Measurements from ENCODE around the gene ZFPL1.

Gene ZFPL1

DNA sequence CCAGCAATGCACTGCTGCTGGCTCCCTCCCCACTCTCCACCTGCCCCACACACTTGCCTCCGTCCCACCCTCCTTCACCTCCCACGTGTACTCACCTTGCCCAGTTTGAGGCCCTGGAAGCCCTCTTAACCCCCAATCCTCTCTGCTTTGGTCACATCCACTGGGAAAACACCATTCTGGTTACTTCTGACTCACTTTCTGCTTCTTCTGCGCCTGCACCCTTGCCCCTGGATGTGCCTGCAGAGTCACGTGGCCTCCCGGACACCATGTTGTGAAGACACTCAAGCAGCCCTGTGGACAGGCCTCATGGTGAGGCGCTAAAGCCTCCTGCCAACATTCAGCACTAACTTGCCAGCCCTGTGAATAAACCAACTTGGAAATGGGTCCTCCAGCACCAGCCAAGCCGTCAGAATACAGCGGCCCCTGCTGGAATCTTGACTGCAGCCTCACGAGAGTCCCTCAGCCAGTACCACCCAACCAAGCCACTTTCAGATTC is 23.1 kb upstream of the ZFPL1 start:
- no peak for DNase-seq

DNA sequence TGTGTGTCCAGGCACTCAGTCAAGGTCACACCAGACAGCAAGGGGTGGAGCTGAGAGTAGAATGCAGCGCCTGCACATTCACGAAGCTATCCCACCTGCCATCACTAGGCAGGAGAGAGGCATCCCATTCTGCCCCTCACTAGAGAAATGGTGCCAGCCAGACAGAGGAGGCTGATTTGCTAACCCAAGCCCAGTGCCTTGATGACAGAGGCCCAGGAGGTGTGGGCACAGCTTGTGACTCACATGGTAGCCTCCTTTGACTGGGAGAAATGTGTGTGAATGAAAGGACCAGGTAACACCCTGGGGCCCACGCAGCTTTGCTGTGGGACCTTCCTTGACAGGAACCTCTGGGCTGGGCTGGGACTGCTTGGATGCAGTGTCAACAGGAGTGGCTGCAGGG is 20.5 kb upstream of the ZFPL1 start:
- DNase-seq: no peak

DNA sequence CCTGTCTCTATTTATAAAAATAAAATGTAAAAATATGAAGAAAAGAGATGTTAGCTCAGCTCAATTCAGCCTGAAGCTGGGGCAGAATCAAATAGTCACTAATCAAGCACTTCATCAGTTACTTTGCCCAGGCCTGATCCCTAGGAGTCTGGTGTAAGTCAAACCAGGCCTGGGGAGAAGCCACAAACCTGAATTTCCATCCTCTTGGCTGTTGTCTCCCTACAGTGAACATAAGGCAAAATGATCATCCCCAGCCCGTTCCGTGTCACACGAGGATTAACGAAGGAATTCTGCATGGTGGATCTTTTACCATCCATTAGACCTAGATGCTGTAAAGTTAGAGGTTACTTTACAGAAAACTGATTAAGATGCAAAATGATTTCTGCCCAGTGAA is 19.2 kb upstream of the ZFPL1 start:
- no peak for DNase-seq

DNA sequence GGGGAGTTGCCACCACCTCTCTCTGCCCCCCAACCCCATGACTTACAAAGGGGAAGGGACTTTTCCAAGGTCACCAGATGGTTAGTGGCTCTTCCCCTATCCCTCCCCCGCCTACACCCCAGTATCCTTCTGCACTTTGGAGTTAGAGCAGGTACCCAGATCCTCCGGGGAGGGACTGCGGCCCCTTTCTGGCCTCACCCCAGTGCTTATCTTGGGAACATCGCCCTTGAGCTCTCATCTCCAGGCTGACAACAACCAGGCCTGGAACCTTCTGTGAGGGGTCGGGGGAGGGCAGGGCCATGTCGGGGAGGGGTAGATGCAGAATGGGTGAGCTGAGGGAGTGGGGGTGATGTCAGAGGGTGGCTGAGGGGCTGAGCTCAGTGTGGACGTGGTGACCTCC is 18.2 kb upstream of the ZFPL1 start:
- DNase-seq: no peak

DNA sequence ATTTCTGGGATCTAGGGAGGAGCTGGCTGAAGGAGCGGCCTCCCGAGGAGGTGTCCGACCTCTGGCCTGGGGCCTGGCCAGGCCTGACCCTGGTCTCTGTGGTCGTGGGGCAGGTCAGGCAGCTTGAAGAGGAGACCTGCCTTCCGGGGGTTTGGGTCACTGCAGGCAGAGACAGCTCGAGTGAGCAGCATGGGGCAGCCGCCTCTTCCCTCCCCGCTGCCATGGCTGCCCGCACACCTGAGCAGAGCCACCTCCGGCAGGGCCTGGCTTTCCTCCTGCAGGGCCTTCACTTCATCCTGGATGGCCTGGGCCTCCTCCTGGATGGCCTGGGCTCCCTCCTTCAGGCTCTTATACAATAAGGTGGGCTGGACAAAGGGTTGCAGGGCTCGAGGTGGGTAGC is 17.7 kb upstream of the ZFPL1 start:
- no peak for DNase-seq

DNA sequence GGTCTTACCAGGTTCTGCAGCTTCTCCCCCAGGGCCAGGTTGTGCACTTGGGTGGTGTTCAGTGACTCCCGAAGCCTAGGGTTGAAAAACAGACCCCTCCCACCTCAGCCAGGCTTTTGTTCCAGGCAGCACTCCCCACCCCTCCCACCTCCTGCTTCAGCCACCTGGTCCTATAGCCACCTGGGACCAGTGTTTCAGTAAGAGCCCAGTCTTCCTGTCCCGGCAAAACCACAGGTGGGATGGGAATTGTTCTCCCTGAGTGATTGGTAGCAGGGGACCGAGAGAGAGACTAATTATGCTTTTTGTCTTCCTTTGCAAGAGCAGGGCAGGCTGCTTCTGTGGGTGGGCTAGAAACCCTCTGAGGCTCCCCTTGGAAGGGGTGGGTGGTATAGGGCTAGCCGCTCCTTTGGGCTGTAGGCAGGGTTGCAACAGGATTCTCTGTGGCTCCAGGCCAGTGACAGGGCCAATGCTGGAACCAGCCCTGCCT is 17.2 kb upstream of the ZFPL1 start:
- no peak for DNase-seq

DNA sequence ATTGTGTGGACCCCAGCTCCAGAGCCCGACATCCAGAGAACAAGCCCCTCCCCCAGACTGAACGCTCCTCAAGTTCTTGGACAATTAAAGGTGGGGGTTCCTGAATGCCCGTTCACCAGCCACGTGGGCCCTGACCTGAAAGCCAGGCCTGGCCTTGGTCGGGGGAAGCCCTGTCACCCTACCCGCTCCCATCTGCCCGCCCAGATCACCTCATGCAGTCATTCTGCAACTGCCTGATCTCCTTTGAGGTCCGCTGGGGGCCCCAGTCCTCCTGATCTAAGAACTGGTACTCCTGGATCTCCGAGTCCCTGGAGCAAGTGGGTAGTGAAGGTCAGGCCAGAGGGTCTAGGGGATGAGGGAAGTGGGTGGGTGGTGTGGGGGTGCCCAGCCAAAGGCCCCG is 16.6 kb upstream of the ZFPL1 start:
- DNase-seq: no peak

DNA sequence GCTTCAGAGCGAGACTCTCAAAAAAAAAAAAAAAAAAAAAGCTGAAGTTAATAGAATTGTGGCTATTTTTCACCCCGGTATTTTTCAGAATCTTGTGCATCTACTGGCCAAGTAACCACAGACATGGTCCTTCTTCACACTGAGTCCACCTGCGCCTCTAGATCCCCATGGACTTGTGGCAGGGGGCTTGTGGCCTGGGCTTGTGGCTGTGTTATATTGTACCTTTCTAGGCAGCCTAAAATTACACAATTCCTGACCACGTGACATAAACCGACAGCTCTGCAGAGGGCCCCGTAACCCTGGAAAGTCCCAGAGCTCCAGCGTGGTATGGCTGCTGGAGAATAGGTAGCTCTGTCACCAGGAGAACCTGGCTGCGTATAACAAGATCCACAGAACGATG is 14.8 kb upstream of the ZFPL1 start:
- no peak for DNase-seq

DNA sequence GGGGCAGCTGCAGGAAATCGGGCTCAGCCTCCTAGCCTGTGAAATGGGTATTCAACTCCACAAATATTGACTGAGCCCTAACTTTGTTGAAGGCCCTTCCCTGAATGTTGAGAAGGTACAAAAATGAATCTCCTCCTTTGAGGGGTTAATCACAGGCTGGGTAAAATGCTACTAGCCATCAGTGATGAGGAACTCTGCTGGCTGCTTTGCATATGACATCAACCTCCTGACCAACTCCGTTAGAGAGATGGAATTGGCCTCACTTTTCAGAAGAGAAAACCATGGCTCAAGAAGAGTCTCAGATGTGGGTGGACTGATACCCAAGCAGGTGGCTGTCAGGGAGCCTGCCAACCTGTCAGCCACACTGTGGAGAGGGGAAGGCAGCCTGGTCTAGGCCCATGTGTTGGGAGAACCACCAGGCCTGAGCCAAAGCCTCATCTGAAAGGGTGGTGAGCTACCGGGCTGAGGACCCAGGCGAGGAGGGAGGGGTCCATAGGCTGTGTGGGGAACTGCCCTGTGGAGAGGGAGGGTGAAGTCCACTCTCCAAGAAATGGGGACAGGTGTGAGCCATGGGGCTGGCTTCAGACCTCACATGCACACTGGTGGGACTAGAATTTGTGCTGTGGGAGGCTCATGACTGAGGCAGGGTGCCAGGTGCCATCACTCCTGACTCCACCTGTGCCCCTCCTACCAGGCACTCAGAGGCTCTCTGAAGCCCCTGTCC is 12.0 kb upstream of the ZFPL1 start:
- no peak for DNase-seq

DNA sequence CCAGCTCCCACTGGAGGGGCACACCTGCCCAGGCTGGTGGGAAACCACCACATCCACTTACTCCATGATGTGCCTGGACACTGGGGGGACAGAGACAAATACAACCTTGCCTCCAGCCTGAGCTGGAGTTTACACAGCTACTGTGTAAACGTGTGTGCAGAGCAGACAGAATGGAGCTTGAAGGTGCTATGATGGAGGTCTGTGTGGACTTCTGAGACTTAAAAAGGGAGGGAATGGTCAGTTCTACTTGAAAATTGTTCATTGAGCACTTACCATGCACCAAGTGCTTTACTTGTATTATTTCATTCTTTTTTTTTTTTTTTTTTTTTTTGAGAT is 11.4 kb upstream of the ZFPL1 start:
- DNase-seq: no peak

DNA sequence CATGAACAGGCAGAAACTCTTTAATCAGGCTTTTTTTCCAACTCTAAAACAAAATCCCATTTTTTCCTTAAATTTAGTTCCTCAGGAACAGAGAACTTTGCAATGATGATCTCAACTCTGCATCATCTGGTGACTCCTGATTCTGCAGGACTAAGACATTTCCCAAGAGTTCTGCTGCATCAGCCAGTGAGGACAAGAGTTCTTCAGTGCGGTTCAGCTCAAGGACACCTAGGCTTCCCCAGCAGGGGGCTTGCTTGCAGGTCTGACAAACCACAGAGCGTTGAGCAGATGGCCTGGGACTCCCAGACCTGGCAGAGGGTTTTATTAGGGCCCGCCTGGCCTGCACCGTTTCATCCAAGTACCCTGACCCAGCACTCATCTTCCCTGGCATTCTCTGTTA is 6.6 kb upstream of the ZFPL1 start:
- DNase-seq: no peak

DNA sequence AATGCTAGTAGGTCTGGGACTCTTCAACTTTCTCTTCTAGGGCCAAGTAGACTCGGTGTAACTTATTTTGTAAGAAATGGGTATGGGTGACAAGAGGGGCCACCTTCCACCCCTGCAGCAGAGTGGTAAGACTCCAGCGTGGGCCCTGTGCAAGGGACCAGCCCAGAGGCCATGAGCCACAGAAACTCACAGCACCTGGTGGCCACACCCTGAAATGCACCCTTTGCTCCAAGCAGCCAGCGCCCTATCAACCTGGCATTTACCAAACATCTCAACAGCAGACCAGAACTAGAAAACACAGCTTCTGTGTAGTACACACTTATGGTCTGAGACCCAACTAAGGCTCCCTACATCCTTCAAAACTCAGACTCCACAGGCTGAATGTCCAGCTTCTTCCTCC is 5.9 kb upstream of the ZFPL1 start:
- peak; percentile 13 for DNase-seq

DNA sequence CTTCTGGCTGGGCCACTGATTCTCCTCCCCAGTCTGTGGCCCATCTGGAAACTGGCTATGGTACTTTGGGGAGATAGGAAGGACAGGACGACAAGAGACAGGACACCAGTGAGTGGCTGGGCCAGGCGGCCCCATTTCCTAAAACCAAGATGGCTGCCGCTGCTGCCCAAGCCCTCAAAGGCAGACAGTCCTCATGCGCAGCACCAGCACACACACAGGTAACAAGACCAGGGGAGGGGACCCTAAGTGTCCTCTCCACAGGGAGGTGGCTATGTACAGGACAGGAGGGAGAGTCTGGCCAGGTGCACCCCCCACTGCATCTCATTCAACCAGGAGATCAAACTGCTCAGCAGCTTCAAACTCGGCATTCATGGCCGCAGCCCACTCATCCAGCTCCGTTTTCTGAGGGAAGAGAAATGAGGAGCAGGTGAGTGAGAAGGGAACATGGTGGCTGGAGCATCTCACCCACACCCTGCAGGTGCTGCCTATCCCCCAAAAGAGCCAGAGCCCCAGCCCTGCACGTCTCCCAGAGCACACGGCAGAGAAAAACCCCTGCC is 5.2 kb upstream of the ZFPL1 start:
- DNase-seq: no peak

DNA sequence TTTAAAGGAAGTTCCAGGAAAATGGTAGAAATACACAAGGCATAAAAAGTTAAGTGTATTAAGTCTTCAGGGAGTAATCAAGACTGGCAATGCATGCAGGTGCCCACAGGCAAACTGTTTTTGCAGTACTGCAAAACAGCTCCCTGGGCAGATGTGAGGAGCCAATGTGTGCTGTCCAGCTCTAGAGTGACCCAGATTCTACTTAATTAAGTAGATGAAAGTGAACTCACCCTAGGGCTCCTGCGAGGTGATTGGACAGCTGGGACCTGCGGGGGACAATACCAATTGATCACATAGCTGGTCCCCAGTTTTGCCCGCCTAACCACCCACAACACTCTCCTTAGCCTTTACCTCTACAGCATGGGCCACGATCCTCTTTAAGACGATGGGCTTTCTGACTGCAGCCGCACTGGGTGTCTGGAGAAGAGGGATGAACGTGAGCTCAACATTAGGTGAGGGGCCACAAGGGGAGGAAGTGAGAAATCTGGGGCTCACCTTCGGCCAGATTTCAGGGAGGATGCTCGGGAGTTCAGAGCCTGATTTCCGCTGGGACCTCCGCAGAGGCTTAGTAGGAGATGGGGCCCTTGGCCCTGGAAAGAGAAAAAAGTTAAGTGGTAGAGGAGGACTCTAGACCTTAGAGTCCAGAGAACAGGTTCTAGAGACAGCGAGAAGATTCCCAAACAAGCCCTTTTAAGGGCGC is 738 bp upstream of the ZFPL1 start:
- no peak for DNase-seq

DNA sequence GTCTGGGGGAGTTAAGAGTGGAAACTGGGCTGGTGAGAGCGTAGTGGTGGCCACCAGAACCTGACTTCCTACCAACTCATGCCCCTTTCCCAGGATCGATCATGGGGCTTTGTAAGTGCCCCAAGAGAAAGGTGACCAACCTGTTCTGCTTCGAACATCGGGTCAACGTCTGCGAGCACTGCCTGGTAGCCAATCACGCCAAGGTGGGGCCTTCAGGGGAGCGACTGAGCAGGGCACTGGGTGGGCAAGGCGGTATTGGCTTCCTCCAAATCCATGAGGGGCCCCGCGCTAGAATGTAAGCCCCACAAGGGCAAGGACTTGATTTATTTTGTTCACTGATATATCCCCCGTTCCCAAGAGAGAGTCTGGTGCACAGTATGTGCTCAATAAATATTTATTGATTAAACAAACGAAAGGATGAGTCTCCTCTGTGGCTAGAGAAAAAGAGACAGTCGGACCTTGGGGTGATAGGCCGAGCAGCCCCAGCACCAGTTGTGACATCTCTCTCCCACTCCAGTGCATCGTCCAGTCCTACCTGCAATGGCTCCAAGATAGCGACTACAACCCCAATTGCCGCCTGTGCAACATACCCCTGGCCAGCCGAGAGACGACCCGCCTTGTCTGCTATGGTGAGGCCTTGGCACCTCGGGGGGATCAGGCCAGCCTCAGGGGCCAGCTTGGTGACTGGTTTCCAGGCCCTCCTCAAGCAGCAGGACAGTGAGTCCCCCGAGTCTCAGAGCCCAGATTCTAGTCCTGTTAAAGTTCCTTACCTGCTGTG is 765 bp downstream of the ZFPL1 start:
- no peak for DNase-seq

DNA sequence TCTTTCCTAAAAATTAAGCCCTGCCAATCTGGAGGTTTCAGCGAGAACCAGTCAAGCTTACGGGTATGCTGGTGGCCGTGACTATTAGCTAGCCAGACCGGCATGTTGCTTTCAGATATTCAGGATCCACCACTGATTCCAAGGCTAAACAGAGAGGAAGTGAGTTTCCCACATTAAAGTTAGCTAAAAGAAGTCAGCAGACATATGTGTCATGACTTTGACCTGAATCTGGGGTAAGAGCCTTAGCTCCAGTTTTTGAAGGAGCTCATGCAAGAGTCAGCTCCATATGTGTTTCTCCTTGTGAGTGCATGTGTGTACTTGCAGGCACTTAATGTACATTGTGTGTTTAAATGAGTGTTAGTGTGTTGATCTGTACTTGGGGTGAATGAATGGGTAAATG is 1.4 kb downstream of the ZFPL1 start:
- DNase-seq: no peak

DNA sequence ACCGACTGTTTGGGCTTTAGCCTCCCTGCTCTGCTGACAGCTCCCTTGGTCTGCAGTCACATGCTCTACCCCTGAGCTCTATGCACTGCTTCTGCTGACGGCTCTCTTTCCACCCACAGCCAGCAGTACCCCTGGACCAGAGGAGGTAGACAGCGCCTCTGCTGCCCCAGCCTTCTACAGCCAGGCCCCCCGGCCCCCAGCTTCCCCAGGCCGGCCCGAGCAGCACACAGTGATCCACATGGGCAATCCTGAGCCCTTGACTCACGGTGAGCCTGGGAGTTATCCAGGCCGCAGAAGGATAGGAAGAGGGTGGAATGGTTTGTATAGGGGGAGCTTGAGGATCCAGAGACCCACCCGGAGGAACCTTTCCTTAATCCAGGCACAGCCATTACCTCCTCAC is 2.8 kb downstream of the ZFPL1 start:
- DNase-seq: no peak

DNA sequence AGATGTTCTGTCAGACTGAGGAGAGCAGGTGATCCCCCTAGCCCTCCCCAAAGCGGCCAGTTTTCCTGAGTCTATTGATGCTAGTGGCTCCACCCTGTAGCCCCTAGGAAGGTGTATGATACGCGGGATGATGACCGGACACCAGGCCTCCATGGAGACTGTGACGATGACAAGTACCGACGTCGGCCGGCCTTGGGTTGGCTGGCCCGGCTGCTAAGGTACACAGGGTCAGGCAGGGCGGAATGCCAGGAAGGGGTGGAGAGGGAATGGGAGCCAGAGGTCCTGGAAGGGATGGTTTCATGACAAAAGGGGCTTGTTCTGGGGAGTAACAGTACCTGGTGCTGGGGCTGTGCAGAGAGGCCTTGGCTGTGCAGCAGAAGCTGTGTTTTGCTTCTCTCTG is 3.2 kb downstream of the ZFPL1 start:
- DNase-seq: no peak

DNA sequence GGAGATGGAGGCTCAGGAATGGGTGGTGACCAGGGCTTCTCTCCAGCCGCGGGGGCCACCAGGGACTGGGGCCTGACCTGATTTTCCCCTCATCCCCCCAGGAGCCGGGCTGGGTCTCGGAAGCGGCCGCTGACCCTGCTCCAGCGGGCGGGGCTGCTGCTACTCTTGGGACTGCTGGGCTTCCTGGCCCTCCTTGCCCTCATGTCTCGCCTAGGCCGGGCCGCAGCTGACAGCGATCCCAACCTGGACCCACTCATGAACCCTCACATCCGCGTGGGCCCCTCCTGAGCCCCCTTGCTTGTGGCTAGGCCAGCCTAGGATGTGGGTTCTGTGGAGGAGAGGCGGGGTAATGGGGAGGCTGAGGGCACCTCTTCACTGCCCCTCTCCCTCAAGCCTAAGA is 3.8 kb downstream of the ZFPL1 start:
- DNase-seq: no peak

DNA sequence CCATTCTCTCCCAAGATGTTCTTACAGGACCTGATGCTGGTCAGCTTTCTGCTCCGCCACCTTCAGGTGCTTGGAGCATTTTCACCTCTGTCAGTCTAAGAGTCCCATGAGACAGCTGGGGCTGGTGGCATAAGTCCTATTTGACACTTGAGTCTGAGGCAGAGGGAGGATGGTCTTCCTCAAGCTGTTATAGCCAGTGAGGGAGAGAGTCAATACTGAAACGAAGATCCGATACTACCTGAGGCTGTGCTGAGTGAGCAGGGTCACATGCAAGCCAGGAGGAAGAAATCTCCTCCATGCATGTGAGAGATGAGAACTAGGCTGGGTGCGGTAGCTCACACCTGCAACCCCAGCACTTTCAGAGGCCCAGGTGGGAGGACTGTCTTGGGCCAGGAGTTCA is 5.6 kb downstream of the ZFPL1 start:
- no peak for DNase-seq

DNA sequence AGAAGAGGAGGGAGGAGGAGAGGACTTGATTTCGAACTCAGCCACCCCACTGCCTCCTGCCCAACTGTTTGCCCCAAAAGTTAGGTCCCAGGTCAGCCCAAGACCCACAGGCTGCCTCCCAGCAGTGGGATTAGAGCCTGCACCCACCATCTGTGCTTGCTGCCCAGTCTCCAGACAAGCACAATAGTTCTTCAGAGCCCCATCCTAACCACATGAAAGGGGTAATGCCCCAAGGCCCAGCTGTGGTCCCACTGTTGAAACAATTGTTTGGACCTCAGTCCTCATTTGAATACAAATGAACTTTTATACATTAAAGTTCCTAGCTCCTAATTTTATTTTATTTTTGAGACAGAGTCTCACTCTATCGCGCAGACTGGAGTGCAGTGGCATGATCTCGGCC is 6.6 kb downstream of the ZFPL1 start:
- DNase-seq: no peak

DNA sequence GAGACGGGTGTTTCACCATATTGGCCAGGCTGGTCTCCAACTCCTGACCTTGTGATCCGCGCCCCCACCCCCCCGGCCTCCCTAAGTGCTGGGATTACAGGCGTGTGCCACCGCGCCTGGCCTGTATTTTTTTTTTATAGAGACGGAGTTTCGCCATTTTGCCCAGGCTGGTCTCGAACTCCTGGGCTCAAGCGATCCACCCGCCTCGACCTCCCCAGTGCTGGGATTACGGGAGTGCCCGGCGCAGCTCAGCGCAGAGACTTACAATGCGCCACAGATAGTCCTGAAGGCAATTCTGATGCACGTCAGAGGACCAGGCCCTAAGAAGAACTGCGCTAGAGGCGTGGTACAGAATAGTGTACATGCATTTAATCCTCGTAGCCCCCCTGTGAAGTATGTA is 11.4 kb downstream of the ZFPL1 start:
- DNase-seq: no peak

DNA sequence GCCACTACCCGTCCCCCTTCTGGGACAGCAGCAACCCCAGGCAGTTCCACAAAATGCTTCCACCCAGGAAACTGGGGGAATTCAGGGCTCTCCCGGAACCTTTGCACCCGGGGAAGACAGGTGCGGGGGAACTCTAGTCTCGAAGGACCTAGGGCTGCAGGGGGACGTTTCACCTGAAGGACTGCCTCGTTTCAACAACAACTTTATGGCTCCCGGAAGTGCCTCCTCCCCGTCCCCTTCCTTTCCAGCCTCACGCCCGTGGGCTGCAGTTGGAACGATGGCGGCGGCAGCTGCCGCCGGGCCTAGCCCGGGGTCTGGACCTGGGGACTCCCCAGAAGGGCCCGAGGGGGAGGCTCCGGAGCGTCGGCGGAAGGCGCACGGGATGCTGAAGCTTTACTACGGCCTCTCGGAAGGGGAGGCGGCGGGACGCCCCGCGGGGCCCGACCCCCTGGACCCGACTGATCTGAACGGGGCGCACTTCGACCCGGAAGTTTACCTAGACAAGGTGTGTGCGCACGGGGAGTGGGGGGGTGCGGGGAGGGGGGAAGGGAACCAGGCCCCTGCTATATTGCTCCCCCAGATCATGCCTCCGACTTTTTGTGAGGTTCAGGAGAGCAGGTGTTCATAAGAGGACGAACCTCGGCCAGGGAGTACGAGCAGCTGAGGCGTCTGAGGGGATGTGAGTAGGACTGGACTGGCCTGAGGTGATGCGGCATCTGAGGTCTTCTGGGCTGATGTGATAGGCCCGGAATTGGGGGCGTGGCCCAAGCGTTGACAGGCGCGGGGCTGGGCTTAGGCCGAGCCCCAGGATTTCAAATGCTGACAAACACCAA is 12.2 kb downstream of the ZFPL1 start, which contains the start of gene VPS51:
Gene VPS51, plus strand, starts transcription at position 241 of the 833 bp plus-strand sequence. Its CDS starts 37 bp downstream, at position 278.
- DNase-seq: peak; percentile 91
